ENCODE results near the gene TCF4.

Gene TCF4

DNA sequence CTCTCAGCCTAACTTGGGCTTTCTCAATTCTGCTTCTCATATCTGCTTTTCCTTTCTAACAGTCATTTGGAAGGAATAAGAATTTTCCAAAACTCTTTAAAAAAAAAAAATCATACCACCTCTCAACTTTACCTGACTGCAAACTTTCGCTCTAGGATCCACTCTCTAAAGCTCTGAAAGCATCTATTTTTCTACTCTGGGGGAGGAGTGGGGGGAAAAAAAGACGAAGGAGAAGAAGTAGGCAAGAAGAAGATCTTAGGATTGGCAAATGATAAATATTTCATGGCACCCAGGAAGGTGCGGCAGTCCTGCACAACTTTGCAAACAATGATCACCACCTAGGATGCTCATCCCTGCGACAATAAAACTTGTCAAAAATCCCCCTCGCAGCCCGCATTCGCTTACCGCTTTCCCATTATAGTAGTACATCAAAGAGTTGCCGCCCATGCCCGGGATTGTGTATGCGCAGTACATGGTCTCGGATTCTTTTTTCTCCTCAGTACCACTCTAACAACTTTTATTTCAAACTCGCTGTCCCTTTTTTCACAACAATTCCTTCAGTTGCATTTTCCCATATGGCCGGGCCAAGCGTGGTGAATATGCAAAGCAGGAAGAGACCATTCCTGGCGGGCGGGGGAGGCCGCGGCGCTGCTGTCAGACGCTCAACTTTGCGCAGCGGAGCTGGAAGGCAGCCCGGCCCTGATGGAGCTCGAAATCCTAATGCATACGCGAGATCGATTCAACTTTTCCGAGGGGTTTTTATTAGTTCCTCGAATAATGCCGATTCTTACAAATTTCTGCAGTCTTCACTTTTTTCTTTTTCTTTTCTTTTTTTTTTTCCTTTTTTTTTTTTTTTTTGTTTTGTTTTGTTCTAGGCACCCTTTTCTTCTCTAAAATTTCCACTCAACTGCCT, 266.5 kb downstream of the TCF4 start:
- TF ChIP-seq, protein P1, sequence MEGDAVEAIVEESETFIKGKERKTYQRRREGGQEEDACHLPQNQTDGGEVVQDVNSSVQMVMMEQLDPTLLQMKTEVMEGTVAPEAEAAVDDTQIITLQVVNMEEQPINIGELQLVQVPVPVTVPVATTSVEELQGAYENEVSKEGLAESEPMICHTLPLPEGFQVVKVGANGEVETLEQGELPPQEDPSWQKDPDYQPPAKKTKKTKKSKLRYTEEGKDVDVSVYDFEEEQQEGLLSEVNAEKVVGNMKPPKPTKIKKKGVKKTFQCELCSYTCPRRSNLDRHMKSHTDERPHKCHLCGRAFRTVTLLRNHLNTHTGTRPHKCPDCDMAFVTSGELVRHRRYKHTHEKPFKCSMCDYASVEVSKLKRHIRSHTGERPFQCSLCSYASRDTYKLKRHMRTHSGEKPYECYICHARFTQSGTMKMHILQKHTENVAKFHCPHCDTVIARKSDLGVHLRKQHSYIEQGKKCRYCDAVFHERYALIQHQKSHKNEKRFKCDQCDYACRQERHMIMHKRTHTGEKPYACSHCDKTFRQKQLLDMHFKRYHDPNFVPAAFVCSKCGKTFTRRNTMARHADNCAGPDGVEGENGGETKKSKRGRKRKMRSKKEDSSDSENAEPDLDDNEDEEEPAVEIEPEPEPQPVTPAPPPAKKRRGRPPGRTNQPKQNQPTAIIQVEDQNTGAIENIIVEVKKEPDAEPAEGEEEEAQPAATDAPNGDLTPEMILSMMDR (conservative IDR thresholded peaks at IDR 0.05; ENCODE audit: control insufficient read depth, insufficient read depth, low read depth, low read length), result no peak
- peak overlapping the region; percentile 73 for H3K4me3 ChIP-seq (ENCODE audit: control insufficient read depth, low read depth, low read length)
- peak; percentile 93 for DNase-seq (ENCODE audit: low read depth)

GRCh38 chr18:55320424-55321264, 267.3 kb downstream of the TCF4 start:
- peak; percentile 60 for DNase-seq (ENCODE audit: low read depth)
- H3K4me3 ChIP-seq (ENCODE audit: control insufficient read depth, low read depth, low read length), result peak overlapping the region; percentile 73

GRCh38 chr18:55319459-55320193, 268.4 kb downstream of the TCF4 start:
- DNase-seq (ENCODE audit: low read depth), result peak; percentile 69
- peak overlapping the region; percentile 73 for H3K4me3 ChIP-seq (ENCODE audit: control insufficient read depth, low read depth, low read length)
- TF ChIP-seq, protein P1 (conservative IDR thresholded peaks at IDR 0.05; ENCODE audit: control insufficient read depth, insufficient read depth, low read depth, low read length), result no peak

More at GRCh38 chr18:55320424-55321264, 267.3 kb downstream of the TCF4 start:
- TF ChIP-seq, protein P1 (conservative IDR thresholded peaks at IDR 0.05; ENCODE audit: control insufficient read depth, insufficient read depth, low read depth, low read length), result no peak

DNA sequence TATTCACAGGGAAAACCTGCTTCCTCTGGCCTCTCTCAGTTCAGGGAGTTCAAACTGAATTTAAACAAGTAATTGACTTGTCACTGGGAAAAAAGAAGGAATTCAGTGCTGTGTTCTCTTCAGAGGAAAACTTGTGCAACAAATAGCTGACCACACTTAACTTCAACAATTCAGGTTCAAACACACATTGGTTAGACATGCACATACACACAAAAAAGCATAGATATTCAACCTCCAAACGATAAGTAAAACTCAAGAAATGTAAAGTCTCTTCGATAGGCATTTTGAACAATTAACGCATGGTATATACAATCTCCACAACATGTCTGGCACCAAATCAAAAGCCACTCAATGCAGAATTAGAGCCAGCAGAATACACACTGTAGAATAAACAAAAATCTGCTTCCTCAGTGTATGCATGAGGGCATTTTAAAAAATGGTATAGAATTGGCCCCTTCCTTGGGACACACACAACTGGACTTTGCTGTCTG, 269.0 kb downstream of the TCF4 start:
- TF ChIP-seq, protein P1 (conservative IDR thresholded peaks at IDR 0.05; ENCODE audit: control insufficient read depth, insufficient read depth, low read depth, low read length), result no peak
- DNase-seq (ENCODE audit: low read depth), result peak; percentile 73
- H3K4me3 ChIP-seq (ENCODE audit: control insufficient read depth, low read depth, low read length), result peak overlapping the region; percentile 73

- H3K4me3 ChIP-seq (ENCODE audit: control insufficient read depth, low read depth, low read length), result peak overlapping the region; percentile 38
- peak; percentile 38 for DNase-seq (ENCODE audit: low read depth)
Measured at GRCh38 chr18:55317864-55318263, 270.1 kb downstream of the TCF4 start.

More at GRCh38 chr18:55317864-55318263, 270.1 kb downstream of the TCF4 start:
- TF ChIP-seq, protein P1 (conservative IDR thresholded peaks at IDR 0.05; ENCODE audit: control insufficient read depth, insufficient read depth, low read depth, low read length), result no peak

All from fibroblast of mammary gland (primary cell).